Measurements from ENCODE around the gene CCDC91.

GRCh38 chr12:28369483-28369882 lies 179.2 kb downstream of the CCDC91 start:
- TF ChIP-seq CTCF (IDR thresholded peaks at IDR 0.05) (no peak), POLR2A (IDR thresholded peaks at IDR 0.05) (no peak)
